Measurements from ENCODE around the gene RNF144A. TPM values are rescaled to one million over a fixed set of nuclear protein-coding genes. Genes with fewer than 3 reads are reported as not detected.

The RNF144A gene
- total RNA-seq, 1 experiment from 2014 or later = 13.6 TPM

DNA sequence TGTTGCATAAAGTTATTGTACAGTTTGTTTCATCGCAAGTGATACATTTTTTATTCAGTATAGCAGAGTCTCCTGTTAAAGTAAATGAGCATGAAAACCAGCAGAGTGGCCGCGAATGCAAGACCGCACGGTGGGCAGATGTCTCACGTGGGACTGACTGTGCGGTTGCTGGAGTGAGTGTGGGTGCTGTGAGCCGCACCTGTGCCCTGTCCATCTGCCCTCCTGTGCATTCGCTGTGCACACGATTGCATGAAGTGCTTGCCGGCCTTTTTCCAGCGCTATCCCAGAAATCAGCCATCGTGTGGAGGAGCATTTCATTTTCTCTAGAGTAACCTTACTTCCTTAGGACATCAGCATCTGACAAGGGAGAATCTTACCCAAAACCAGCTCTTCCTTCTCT is 118.7 kb downstream of the RNF144A start:
- DNase-seq (ENCODE audit: low spot score) (no peak), ATAC-seq (no peak)
- Mint-ChIP-seq H3K4me1 (no peaks in the 10 kb centered on the region), H3K9me3 (peaks cover 6% of the 10 kb centered on the region; the same call in 1 of the 2 replicates), H3K36me3 (no peaks in the 10 kb centered on the region), H3K27me3 (ENCODE audit: low read depth) (no peaks in the 10 kb centered on the region), H3K4me3 (no peak overlapping the region), H3K27ac (no peak overlapping the region)
- no peak for TF ChIP-seq TEAD1 (CRISPR knock-in tag; IDR thresholded peaks at IDR 0.05)
- no peak for TF ChIP-seq GRHL2 (CRISPR knock-in tag; IDR thresholded peaks at IDR 0.05; ENCODE audit: insufficient replicate concordance, severe bottlenecking)
- no peak for TF ChIP-seq ATF2 (CRISPR knock-in tag; IDR thresholded peaks at IDR 0.05; ENCODE audit: borderline replicate concordance, low read depth)
- ChIA-PET POLR2A (no interaction called here), CTCF (no interaction called here)

DNA sequence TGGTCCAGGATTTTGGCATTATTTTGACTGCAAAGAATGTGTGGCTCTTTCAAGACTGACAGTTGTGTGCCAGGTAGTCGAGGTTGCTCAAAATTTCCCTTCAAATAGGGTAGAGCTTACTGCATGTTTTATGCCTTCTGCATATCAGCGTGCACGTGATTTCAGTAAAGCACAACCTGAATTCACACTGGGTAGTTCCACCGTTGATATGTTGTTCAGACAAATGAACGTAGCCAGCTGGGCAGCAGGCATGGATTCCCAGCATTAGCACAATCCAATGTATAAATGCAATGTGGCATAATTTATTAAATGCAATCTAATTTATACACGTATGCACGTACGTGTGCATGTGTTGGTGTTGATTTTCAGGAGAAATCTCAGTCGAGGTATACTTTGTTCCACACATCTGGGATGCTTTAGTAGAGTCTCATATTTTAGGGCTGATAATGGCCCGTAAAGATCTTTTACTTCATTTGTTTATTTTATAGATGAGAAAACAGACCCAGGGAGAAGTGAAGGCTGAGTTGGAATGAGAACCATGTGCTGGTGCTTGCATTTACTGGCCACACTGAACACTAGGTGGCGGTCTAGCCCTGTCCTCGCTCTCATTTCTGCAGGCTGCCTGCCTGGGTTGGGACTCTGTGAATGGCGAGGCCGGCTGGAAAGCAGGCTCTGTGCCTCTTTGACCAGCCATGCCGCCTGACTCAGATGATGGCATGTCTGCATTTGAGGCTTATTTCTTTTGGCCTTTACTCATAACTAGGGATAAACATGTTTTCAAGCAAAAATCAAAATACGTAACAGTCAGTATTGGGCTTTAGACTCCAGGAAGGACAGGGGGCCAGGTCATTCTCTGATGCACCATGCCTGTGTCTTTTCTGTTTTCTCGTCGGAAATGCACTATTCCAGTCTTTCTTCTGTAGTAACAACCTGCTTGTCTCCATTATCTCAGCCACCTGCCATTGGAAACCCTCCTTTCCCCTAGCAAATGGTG is 120.4 kb downstream of the RNF144A start:
- peak; percentile 79 for DNase-seq (ENCODE audit: low spot score)
- TF ChIP-seq, protein P1, sequence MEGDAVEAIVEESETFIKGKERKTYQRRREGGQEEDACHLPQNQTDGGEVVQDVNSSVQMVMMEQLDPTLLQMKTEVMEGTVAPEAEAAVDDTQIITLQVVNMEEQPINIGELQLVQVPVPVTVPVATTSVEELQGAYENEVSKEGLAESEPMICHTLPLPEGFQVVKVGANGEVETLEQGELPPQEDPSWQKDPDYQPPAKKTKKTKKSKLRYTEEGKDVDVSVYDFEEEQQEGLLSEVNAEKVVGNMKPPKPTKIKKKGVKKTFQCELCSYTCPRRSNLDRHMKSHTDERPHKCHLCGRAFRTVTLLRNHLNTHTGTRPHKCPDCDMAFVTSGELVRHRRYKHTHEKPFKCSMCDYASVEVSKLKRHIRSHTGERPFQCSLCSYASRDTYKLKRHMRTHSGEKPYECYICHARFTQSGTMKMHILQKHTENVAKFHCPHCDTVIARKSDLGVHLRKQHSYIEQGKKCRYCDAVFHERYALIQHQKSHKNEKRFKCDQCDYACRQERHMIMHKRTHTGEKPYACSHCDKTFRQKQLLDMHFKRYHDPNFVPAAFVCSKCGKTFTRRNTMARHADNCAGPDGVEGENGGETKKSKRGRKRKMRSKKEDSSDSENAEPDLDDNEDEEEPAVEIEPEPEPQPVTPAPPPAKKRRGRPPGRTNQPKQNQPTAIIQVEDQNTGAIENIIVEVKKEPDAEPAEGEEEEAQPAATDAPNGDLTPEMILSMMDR (IDR thresholded peaks at IDR 0.05) = peak; percentile 71
- TF ChIP-seq CREB1 (CRISPR knock-in tag; IDR thresholded peaks at IDR 0.05) (no peak), ETV6 (CRISPR knock-in tag; IDR thresholded peaks at IDR 0.05) (0 out of 2 replicates have a peak, but pooled peaks have one; percentile 42)
- no peak overlapping the region for H3K4me3 Mint-ChIP-seq
- no peaks in the 10 kb centered on the region for H3K36me3 Mint-ChIP-seq
- H3K27me3 Mint-ChIP-seq (ENCODE audit: low read depth) = no peaks in the 10 kb centered on the region
- ATAC-seq = peak; percentile 93
- no peak overlapping the region for H3K27ac Mint-ChIP-seq
- peaks cover 6% of the 10 kb centered on the region; the same call in 1 of the 2 replicates for H3K9me3 Mint-ChIP-seq
- POLR2A ChIA-PET = no interaction called here
- H3K4me1 Mint-ChIP-seq = no peaks in the 10 kb centered on the region
- CTCF ChIA-PET = no interaction called here

- peaks cover 6% of the 10 kb centered on the region; the same call in 1 of the 2 replicates for H3K9me3 Mint-ChIP-seq
- TF ChIP-seq SMAD3 (CRISPR knock-in tag; IDR thresholded peaks at IDR 0.05; ENCODE audit: borderline replicate concordance) (no peak), GRHL2 (CRISPR knock-in tag; IDR thresholded peaks at IDR 0.05; ENCODE audit: insufficient replicate concordance, severe bottlenecking) (no peak), JAZF1 (CRISPR knock-in tag; IDR thresholded peaks at IDR 0.05) (no peak), FOXJ3 (CRISPR knock-in tag; IDR thresholded peaks at IDR 0.05; ENCODE audit: borderline replicate concordance) (no peak), CREM (CRISPR knock-in tag; IDR thresholded peaks at IDR 0.05) (no peak), TCF7 (CRISPR knock-in tag; IDR thresholded peaks at IDR 0.05; ENCODE audit: low read depth) (no peak), ZNF232 (CRISPR knock-in tag; IDR thresholded peaks at IDR 0.05) (no peak), SMAD4 (CRISPR knock-in tag; IDR thresholded peaks at IDR 0.05) (no peak), SP1 (CRISPR knock-in tag; conservative IDR thresholded peaks at IDR 0.05) (no peak), ATF6 (CRISPR knock-in tag; IDR thresholded peaks at IDR 0.05) (no peak), NR1H2 (CRISPR knock-in tag; IDR thresholded peaks at IDR 0.05) (no peak)
- TF ChIP-seq, protein P2, sequence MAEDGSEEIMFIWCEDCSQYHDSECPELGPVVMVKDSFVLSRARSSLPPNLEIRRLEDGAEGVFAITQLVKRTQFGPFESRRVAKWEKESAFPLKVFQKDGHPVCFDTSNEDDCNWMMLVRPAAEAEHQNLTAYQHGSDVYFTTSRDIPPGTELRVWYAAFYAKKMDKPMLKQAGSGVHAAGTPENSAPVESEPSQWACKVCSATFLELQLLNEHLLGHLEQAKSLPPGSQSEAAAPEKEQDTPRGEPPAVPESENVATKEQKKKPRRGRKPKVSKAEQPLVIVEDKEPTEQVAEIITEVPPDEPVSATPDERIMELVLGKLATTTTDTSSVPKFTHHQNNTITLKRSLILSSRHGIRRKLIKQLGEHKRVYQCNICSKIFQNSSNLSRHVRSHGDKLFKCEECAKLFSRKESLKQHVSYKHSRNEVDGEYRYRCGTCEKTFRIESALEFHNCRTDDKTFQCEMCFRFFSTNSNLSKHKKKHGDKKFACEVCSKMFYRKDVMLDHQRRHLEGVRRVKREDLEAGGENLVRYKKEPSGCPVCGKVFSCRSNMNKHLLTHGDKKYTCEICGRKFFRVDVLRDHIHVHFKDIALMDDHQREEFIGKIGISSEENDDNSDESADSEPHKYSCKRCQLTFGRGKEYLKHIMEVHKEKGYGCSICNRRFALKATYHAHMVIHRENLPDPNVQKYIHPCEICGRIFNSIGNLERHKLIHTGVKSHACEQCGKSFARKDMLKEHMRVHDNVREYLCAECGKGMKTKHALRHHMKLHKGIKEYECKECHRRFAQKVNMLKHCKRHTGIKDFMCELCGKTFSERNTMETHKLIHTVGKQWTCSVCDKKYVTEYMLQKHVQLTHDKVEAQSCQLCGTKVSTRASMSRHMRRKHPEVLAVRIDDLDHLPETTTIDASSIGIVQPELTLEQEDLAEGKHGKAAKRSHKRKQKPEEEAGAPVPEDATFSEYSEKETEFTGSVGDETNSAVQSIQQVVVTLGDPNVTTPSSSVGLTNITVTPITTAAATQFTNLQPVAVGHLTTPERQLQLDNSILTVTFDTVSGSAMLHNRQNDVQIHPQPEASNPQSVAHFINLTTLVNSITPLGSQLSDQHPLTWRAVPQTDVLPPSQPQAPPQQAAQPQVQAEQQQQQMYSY (CRISPR knock-in tag; IDR thresholded peaks at IDR 0.05) = no peak
- no peak overlapping the region for H3K4me3 Mint-ChIP-seq
- H3K4me1 Mint-ChIP-seq = no peaks in the 10 kb centered on the region
- ChIA-PET CTCF (no interaction called here), POLR2A (no interaction called here)
- H3K36me3 Mint-ChIP-seq = no peaks in the 10 kb centered on the region
- H3K27ac Mint-ChIP-seq = no peak overlapping the region
- DNase-seq (ENCODE audit: low spot score) (no peak), ATAC-seq (no peak)
- no peaks in the 10 kb centered on the region for H3K27me3 Mint-ChIP-seq (ENCODE audit: low read depth)
These were observed 123.3 kb downstream of the RNF144A start for GRCh38 chr2:7040547-7040946.
